ENCODE results near the gene UPK3A.
A peak's percentile ranks its signal among the peaks of the same experiment; 100 is the strongest.

Gene UPK3A

GRCh38 chr22:45317551-45318167 is 32.9 kb downstream of the UPK3A start:
- DNase-seq (ENCODE audit: low read depth) = no peak
- TF ChIP-seq CTCF (IDR thresholded peaks at IDR 0.05; ENCODE audit: insufficient read depth, low read depth, low read length, missing control alignments) = no peak
- H3K4me3 ChIP-seq (ENCODE audit: low read depth, low read length) = no peak overlapping the region; the same call in 1 of the 2 replicates

GRCh38 chr22:45318168-45318557 is 33.4 kb downstream of the UPK3A start:
- no peak for TF ChIP-seq CTCF (IDR thresholded peaks at IDR 0.05; ENCODE audit: insufficient read depth, low read depth, low read length, missing control alignments)
- H3K4me3 ChIP-seq (ENCODE audit: low read depth, low read length) = peak overlapping the region; percentile 47
- DNase-seq (ENCODE audit: low read depth) = peak; percentile 87

- no peak for TF ChIP-seq CTCF (IDR thresholded peaks at IDR 0.05; ENCODE audit: insufficient read depth, low read depth, low read length, missing control alignments)
- H3K4me3 ChIP-seq (ENCODE audit: low read depth, low read length) = peak overlapping the region; percentile 47
- DNase-seq (ENCODE audit: low read depth) = peak; percentile 73
Measured at GRCh38 chr22:45318558-45319323, 34.0 kb downstream of the UPK3A start.

GRCh38 chr22:45319324-45319685 is 34.6 kb downstream of the UPK3A start:
- H3K4me3 ChIP-seq (ENCODE audit: low read depth, low read length) = peak overlapping the region; percentile 47; the same call in 1 of the 2 replicates
- no peak for DNase-seq (ENCODE audit: low read depth)
- TF ChIP-seq CTCF (IDR thresholded peaks at IDR 0.05; ENCODE audit: insufficient read depth, low read depth, low read length, missing control alignments) = no peak

- DNase-seq (ENCODE audit: low read depth) = no peak
Measured at GRCh38 chr22:45320357-45320976, 35.7 kb downstream of the UPK3A start.

GRCh38 chr22:45321827-45322226 is 37.1 kb downstream of the UPK3A start:
- DNase-seq (ENCODE audit: low read depth) = no peak
- H3K4me3 ChIP-seq (ENCODE audit: low read depth, low read length) = no peak overlapping the region
- TF ChIP-seq CTCF (IDR thresholded peaks at IDR 0.05; ENCODE audit: insufficient read depth, low read depth, low read length, missing control alignments) = no peak

More at GRCh38 chr22:45320357-45320976, 35.7 kb downstream of the UPK3A start:
- no peak for TF ChIP-seq CTCF (IDR thresholded peaks at IDR 0.05; ENCODE audit: insufficient read depth, low read depth, low read length, missing control alignments)
- no peak overlapping the region for H3K4me3 ChIP-seq (ENCODE audit: low read depth, low read length)

Measured in GM12865 (cell line).